Neural crest cell (in vitro differentiated cells): ENCODE results near the gene KCNK6. TPM values are rescaled to one million over a fixed set of nuclear protein-coding genes. Genes with fewer than 3 reads are reported as not detected.
A peak's percentile ranks its signal among the peaks of the same experiment; 100 is the strongest.

Experiments
- DNase-seq: peaks from one replicate; pipeline ENCODE4 v3.0.0; 2021; ENCODE audit warnings: low read depth, mixed read lengths, low spot score
- H3K27ac Mint-ChIP-seq: one replicate; pipeline ENCODE4 v1.8.0; 2021; ENCODE audit warnings: mild to moderate bottlenecking, mixed read lengths; ENCODE audit not compliant: unreplicated experiment
- H3K27me3 Mint-ChIP-seq: 2 replicates; pipeline ENCODE4 v1.8.0; 2021; ENCODE audit warnings: low read depth, mild to moderate bottlenecking, mixed read lengths
- H3K36me3 Mint-ChIP-seq: 2 replicates; pipeline ENCODE4 v1.8.0; 2021; ENCODE audit warnings: low read depth, mild to moderate bottlenecking, mixed read lengths
- H3K4me1 Mint-ChIP-seq: 2 replicates; pipeline ENCODE4 v1.8.0; 2021; ENCODE audit warnings: mixed read lengths
- H3K4me3 Mint-ChIP-seq: one replicate; pipeline ENCODE4 v1.8.0; 2021; ENCODE audit warnings: mild to moderate bottlenecking, mixed read lengths
- H3K9me3 Mint-ChIP-seq: 2 replicates; pipeline ENCODE4 v1.8.0; 2021; ENCODE audit warnings: mixed read lengths
- CTCF ChIP-seq: fragments of 200-600 bp; sonication (generic); conservative IDR thresholded peaks from 2 replicates; pipeline ENCODE4 v1.5.0; 2021; ENCODE audit warnings: antibody characterized with exemption, mild to moderate bottlenecking
- total RNA-seq: library from RNA; stranded (reverse); gene quantifications from 2 replicates; pipeline ENCODE4 v1.2.1, GENCODE V29; 2021

Gene KCNK6
- total RNA-seq, 1 donor from 2014 or later: not detected

DNA sequence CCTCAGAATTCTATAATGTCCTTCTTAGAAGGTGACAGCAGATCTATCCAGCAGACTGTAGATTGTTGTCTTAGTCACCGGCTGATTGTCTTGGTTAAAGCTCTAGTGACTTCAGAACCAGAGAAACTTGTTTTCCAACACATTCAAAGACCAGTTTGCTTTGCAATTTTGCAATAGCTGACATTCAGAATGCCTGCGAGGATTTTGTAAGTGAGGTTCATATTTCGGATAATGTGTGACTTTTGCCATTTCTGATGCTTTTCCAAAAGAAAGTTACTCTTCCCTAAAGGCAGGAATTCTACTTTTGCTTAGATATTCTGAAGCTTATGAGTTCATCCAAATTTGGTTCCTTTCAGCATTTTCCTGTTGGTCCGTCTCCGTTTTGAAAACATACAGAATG lies 42.1 kb upstream of the KCNK6 start:
- Mint-ChIP-seq H3K4me1 (peaks cover 21% of the 10 kb centered on the region), H3K4me3 (no peak overlapping the region), H3K27me3 (no peaks in the 10 kb centered on the region), H3K27ac (no peak overlapping the region), H3K9me3 (no peaks in the 10 kb centered on the region), H3K36me3 (no peaks in the 10 kb centered on the region)
- TF ChIP-seq CTCF: no peak
- DNase-seq: no peak

- TF ChIP-seq CTCF: no peak
- Mint-ChIP-seq H3K27ac (peak overlapping the region; percentile 86), H3K9me3 (no peaks in the 10 kb centered on the region), H3K4me3 (no peak overlapping the region), H3K4me1 (peaks cover 21% of the 10 kb centered on the region), H3K36me3 (no peaks in the 10 kb centered on the region), H3K27me3 (no peaks in the 10 kb centered on the region)
- no peak for DNase-seq
Measured at GRCh38 chr19:38277969-38278680, 41.5 kb upstream of the KCNK6 start.

DNA sequence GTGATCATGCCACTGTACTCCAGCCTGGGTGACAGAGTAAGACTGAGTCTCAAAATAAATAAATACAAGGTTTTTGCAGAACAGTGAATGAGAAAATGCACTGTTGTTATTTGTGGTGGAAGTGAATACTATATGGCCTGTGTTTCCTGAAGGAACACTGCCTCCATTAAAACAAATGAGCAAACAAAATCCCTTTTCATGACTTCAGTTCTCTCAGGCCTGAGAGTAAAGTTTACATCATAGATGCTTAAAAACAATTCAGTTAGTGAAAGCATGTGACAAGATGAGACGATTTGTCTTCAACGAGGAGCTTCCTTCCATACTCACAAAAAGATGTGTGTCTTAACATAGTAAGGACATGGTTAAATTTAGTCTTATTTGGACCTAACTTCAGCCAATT lies 40.9 kb upstream of the KCNK6 start:
- Mint-ChIP-seq H3K27ac (no peak overlapping the region), H3K4me1 (peaks cover 21% of the 10 kb centered on the region), H3K27me3 (no peaks in the 10 kb centered on the region), H3K9me3 (no peaks in the 10 kb centered on the region), H3K4me3 (no peak overlapping the region), H3K36me3 (no peaks in the 10 kb centered on the region)
- no peak for TF ChIP-seq CTCF
- DNase-seq: no peak

DNA sequence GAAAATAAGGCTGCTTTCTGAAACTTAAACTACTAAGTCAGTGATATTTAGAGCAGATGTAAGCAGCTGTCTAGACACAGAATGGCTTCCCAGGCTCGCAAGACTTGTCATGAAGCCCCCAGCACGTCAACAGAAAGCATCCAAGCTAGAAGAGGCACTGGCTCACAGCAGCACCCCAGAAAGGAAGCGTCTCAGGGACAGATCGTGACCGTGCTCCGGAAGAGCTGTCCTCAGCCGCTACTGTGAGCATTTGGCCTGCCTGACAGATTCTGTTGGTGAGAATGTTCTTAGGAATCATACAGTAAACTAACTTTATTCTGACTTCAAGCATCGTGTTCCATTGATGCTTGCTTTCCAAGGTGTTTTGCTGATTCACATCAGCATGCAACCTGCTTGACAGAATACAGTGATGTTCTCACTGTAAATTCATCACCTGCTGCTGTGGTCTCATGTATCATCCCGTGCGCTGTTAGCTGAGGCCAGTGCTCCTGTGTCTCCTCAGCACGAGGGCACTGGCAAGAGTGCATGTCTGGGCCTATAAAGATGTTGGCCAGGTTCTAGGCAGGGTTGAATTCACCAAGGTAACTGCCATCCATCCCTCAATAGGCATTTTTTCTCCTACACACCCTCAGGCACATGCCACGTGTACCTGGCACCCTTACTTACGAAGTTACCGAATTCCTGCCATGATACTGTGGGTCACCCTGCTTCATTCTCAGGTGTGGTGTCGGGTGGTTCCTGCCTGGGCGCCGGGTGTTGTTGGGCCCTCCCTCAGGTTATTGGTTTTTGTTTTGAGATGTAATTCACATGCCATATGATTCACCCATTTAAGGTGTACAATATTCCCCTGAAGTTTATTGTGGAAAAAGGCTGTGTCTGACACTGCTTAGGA lies 39.4 kb upstream of the KCNK6 start:
- Mint-ChIP-seq H3K4me1 (peaks cover 21% of the 10 kb centered on the region), H3K9me3 (no peaks in the 10 kb centered on the region), H3K36me3 (no peaks in the 10 kb centered on the region), H3K27ac (no peak overlapping the region), H3K4me3 (no peak overlapping the region), H3K27me3 (no peaks in the 10 kb centered on the region)
- TF ChIP-seq CTCF: no peak
- DNase-seq: no peak

DNA sequence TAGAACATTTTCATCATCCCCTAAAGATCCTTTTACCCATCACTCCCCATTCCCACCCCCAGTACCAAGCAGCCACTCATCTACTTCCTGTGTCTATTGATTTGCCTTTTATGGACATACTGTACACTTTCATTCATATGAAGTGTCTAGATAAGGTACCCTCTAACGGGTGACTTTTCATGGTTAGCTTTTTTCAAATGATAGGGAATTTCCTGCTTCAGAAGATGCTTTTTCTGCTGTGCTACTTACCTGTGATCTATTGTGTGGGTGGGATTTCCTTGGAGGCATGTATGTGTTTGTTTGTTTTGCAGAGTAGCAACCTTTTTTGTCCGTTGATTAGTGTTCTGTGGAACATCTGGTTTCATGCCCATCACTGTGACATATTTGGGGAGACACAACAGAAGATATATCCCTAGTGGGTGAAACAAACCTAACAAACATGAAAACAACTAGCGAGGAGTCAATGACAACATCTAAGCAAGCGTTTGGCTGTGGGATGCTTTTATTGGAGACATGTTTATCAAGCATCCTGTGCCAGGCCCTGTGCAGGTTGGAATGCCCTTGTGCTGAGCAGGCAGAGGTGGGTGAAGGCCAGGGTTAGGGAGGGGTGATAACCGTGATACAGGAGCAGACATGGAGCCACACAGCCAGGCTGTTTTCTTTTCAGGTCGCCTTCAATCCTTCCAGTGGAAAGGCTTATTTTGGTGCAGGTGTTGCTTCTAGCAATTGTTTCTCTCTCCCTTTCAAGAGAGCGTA lies 37.7 kb upstream of the KCNK6 start:
- Mint-ChIP-seq H3K4me3 (no peak overlapping the region), H3K4me1 (peaks cover 21% of the 10 kb centered on the region), H3K27me3 (no peaks in the 10 kb centered on the region), H3K36me3 (no peaks in the 10 kb centered on the region), H3K9me3 (no peaks in the 10 kb centered on the region), H3K27ac (no peak overlapping the region)
- DNase-seq: no peak
- no peak for TF ChIP-seq CTCF
